Measurements from ENCODE around the gene SMYD3. TPM values are rescaled to one million over a fixed set of nuclear protein-coding genes. Genes with fewer than 3 reads are reported as not detected.

Gene SMYD3
- total and polyA plus RNA-seq, 2 of the 13 experiments (the other 11 are each of a cell fraction or from before 2014, with no cell fraction given): 27.7 to 35.8 TPM

DNA sequence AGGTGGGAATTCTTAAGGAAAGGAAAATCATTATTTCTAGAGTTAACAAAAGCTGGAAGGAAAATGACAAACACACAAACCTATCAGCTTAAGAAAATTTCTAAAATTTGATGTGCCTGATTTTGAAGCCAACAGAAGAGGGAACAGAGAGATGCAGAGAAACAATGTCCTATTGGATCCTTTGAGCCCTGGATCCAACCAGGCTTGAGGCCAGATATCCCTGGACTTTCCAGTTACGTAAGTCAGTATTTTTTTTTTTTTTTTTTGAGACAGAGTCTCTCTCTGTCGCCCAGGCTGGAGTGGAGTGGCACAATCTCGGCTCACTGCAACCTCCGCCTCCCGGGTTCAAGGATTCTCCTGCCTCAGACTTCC is 703.4 kb downstream of the SMYD3 start:
- ChIA-PET CTCF (ENCODE audit: low intra/inter-chr PET ratio, low total read pairs) (no interaction called here), POLR2A (no interaction called here)
- 94% methylated on average over 5 of the region's 5 CpGs for WGBS (ENCODE audit: low lambda C conversion rate)
- no peak for FAIRE-seq
- in situ Hi-C loops (cut with HindIII; ENCODE audit: extremely low pct_ligation_motif_present, low pct_unique_long_range_greater_than_20kb): no loop called here
- ATAC-seq: no peak
- intact Hi-C loops (cut with micrococcal nuclease; ENCODE audit: unreplicated experiment): no loop called here
- no TSS peak for BruUV-seq (replicated peaks)
- no peak for DNase-seq (ENCODE audit: low spot score)
- Histone ChIP-seq H3K79me2 (ENCODE audit: insufficient read depth, low read length) (no peaks in the 10 kb centered on the region), H3K4me2 (ENCODE audit: low read depth, low read length) (no peak overlapping the region), H3K27me3 (ENCODE audit: control insufficient read depth in 1 of 2, insufficient read depth in 2 of 2, low read length in 2 of 2) (no peaks in the 10 kb centered on the region), H4K20me1 (ENCODE audit: insufficient read depth, low read length) (no peaks in the 10 kb centered on the region; the same call in 1 of the 2 replicates), H3K27ac (ENCODE audit: extremely low read length, insufficient read depth, low read length) (no peak overlapping the region), H3K9ac (ENCODE audit: insufficient read depth, low read depth, low read length) (no peak overlapping the region), H3K36me3 (replicated peaks in 1 of 2; ENCODE audit: control insufficient read depth in 1 of 2, insufficient read depth in 2 of 2, low read length in 2 of 2) (no peaks in the 10 kb centered on the region), H3K4me3 (replicated peaks in 1 of 3; ENCODE audit: insufficient read depth in 1 of 3, low read depth in 2 of 3, low read length in 3 of 3) (no peak overlapping the region), H3K4me1 (ENCODE audit: insufficient read depth, low read length) (peaks cover 26% of the 10 kb centered on the region), H3K9me3 (ENCODE audit: low read length) (no peaks in the 10 kb centered on the region), H2AFZ (ENCODE audit: low read length) (no peak overlapping the region)
- TF ChIP-seq BORCS8-MEF2B (CRISPR knock-in tag; IDR thresholded peaks at IDR 0.05) (no peak), HOMEZ (CRISPR knock-in tag; IDR thresholded peaks at IDR 0.05; ENCODE audit: low read depth) (no peak), HOXA5 (CRISPR knock-in tag; IDR thresholded peaks at IDR 0.05) (no peak), ARNTL (CRISPR knock-in tag; IDR thresholded peaks at IDR 0.05) (no peak), SIX1 (CRISPR knock-in tag; IDR thresholded peaks at IDR 0.05; ENCODE audit: borderline replicate concordance) (no peak), POLR2AphosphoS5 (IDR thresholded peaks at IDR 0.05; ENCODE audit: low read depth, low read length) (no peak), ARID3A (IDR thresholded peaks at IDR 0.05; ENCODE audit: low read depth, low read length) (no peak), JDP2 (CRISPR knock-in tag; IDR thresholded peaks at IDR 0.05; ENCODE audit: borderline replicate concordance) (no peak), KLF9 (CRISPR knock-in tag; IDR thresholded peaks at IDR 0.05; ENCODE audit: low read depth) (no peak), SAP130 (CRISPR knock-in tag; IDR thresholded peaks at IDR 0.05; ENCODE audit: low read depth) (no peak), ZNF530 (CRISPR knock-in tag; IDR thresholded peaks at IDR 0.05; ENCODE audit: low read depth) (no peak), ZNF883 (CRISPR knock-in tag; IDR thresholded peaks at IDR 0.05; ENCODE audit: not compliant biosample characterization) (no peak)
- TF ChIP-seq, protein P1, sequence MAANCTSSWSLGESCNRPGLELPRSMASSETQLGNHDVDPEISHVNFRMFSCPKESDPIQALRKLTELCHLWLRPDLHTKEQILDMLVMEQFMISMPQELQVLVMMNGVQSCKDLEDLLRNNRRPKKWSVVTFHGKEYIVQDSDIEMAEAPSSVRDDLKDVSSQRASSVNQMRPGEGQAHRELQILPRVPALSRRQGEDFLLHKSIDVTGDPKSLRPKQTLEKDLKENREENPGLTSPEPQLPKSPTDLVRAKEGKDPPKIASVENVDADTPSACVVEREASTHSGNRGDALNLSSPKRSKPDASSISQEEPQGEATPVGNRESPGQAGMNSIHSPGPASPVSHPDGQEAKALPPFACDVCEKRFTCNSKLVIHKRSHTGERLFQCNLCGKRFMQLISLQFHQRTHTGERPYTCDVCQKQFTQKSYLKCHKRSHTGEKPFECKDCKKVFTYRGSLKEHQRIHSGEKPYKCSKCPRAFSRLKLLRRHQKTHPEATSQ (CRISPR knock-in tag; IDR thresholded peaks at IDR 0.05; ENCODE audit: borderline replicate concordance): no peak
- TF ChIP-seq, protein P2, sequence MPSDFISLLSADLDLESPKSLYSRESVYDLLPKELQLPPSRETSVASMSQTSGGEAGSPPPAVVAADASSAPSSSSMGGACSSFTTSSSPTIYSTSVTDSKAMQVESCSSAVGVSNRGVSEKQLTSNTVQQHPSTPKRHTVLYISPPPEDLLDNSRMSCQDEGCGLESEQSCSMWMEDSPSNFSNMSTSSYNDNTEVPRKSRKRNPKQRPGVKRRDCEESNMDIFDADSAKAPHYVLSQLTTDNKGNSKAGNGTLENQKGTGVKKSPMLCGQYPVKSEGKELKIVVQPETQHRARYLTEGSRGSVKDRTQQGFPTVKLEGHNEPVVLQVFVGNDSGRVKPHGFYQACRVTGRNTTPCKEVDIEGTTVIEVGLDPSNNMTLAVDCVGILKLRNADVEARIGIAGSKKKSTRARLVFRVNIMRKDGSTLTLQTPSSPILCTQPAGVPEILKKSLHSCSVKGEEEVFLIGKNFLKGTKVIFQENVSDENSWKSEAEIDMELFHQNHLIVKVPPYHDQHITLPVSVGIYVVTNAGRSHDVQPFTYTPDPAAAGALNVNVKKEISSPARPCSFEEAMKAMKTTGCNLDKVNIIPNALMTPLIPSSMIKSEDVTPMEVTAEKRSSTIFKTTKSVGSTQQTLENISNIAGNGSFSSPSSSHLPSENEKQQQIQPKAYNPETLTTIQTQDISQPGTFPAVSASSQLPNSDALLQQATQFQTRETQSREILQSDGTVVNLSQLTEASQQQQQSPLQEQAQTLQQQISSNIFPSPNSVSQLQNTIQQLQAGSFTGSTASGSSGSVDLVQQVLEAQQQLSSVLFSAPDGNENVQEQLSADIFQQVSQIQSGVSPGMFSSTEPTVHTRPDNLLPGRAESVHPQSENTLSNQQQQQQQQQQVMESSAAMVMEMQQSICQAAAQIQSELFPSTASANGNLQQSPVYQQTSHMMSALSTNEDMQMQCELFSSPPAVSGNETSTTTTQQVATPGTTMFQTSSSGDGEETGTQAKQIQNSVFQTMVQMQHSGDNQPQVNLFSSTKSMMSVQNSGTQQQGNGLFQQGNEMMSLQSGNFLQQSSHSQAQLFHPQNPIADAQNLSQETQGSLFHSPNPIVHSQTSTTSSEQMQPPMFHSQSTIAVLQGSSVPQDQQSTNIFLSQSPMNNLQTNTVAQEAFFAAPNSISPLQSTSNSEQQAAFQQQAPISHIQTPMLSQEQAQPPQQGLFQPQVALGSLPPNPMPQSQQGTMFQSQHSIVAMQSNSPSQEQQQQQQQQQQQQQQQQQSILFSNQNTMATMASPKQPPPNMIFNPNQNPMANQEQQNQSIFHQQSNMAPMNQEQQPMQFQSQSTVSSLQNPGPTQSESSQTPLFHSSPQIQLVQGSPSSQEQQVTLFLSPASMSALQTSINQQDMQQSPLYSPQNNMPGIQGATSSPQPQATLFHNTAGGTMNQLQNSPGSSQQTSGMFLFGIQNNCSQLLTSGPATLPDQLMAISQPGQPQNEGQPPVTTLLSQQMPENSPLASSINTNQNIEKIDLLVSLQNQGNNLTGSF (CRISPR knock-in tag; IDR thresholded peaks at IDR 0.05): no peak
